H9 (cell line): Measurements from ENCODE around the gene SEL1L2. TPM values are rescaled to one million over a fixed set of nuclear protein-coding genes. Genes with fewer than 3 reads are reported as not detected.

Experiments
- DNase-seq: peaks from one replicate; pipeline ENCODE4 v3.0.0-alpha.2; 2017
- H2AFZ ChIP-seq: one replicate; pipeline ENCODE4 v1.6.1; 2013; ENCODE audit warnings: mild to moderate bottlenecking, low read length, control low read depth, moderate library complexity
- H2AK5ac ChIP-seq: 2 replicates; pipeline ENCODE4 v1.6.1; 2013; ENCODE audit warnings: low read length, control low read depth, mixed read lengths; ENCODE audit not compliant: insufficient read length
- H2BK120ac ChIP-seq: one replicate; pipeline ENCODE4 v1.6.1; 2013; ENCODE audit warnings: low read depth, mild to moderate bottlenecking, low read length, control low read depth, inconsistent platforms; ENCODE audit not compliant: poor library complexity, severe bottlenecking
- H2BK12ac ChIP-seq: 2 replicates; pipeline ENCODE4 v1.6.1; 2013; ENCODE audit warnings: low read length, control low read depth, mixed read lengths, low read depth; ENCODE audit not compliant: insufficient read length
- H2BK15ac ChIP-seq: 2 replicates; pipeline ENCODE4 v1.6.1; 2013; ENCODE audit warnings: low read depth, low read length, control low read depth
- H2BK20ac ChIP-seq: one replicate; pipeline ENCODE4 v1.6.1; 2013; ENCODE audit warnings: low read depth, mild to moderate bottlenecking, low read length, control low read depth, inconsistent platforms; ENCODE audit not compliant: poor library complexity, severe bottlenecking
- H2BK5ac ChIP-seq: 2 replicates; pipeline ENCODE4 v1.6.1; 2013; ENCODE audit warnings: low read length, control low read depth, mixed read lengths; ENCODE audit not compliant: insufficient read length
- H3K14ac ChIP-seq: 2 replicates; pipeline ENCODE4 v1.6.1; 2013; ENCODE audit warnings: low read length, control low read depth; ENCODE audit not compliant: insufficient read depth
- H3K18ac ChIP-seq: 2 replicates; pipeline ENCODE4 v1.6.1; 2013; ENCODE audit warnings: low read depth, mild to moderate bottlenecking, mixed read lengths, low read length, control low read depth; ENCODE audit not compliant: insufficient read length
- H3K23ac ChIP-seq: 2 replicates; pipeline ENCODE4 v1.6.1; 2013; ENCODE audit warnings: low read length, control low read depth, mixed read lengths, low read depth; ENCODE audit not compliant: insufficient read length
- H3K23me2 ChIP-seq: 2 replicates; pipeline ENCODE4 v1.6.1; 2013; ENCODE audit warnings: low read depth, mild to moderate bottlenecking, mixed read lengths, low read length, control low read depth; ENCODE audit not compliant: insufficient read length, poor library complexity, severe bottlenecking
- H3K27ac ChIP-seq: 2 replicates; pipeline ENCODE4 v1.5.1; 2013; ENCODE audit warnings: low read length, control low read depth, mixed read lengths, low read depth; ENCODE audit not compliant: insufficient read length
- H3K27me3 ChIP-seq: 2 replicates; pipeline ENCODE4 v1.6.1; 2013; ENCODE audit warnings: low read length, control low read depth, inconsistent platforms; ENCODE audit not compliant: insufficient read depth
- H3K4ac ChIP-seq: 2 replicates; pipeline ENCODE4 v1.6.1; 2013; ENCODE audit warnings: low read depth, mild to moderate bottlenecking, control low read depth, inconsistent platforms, low read length, moderate library complexity
- H3K4me1 ChIP-seq: 2 replicates; pipeline ENCODE4 v1.6.1; 2013; ENCODE audit warnings: low read length, control low read depth, inconsistent platforms; ENCODE audit not compliant: insufficient read depth
- H3K4me2 ChIP-seq: 2 replicates; pipeline ENCODE4 v1.6.1; 2013; ENCODE audit warnings: low read length, control low read depth, mixed read lengths; ENCODE audit not compliant: insufficient read length, insufficient read depth
- H3K56ac ChIP-seq: 2 replicates; pipeline ENCODE4 v1.6.1; 2013; ENCODE audit warnings: low read depth, mild to moderate bottlenecking, mixed read lengths, low read length, control low read depth; ENCODE audit not compliant: insufficient read length
- H3K79me1 ChIP-seq: 2 replicates; pipeline ENCODE4 v1.6.1; 2013; ENCODE audit warnings: low read depth, mild to moderate bottlenecking, moderate library complexity, low read length, control low read depth, inconsistent platforms; ENCODE audit not compliant: insufficient read depth, poor library complexity, severe bottlenecking
- H3K79me2 ChIP-seq: 2 replicates; pipeline ENCODE4 v1.6.1; 2013; ENCODE audit warnings: low read length, control low read depth, inconsistent platforms; ENCODE audit not compliant: insufficient read depth
- H3K9ac ChIP-seq: 2 replicates; pipeline ENCODE4 v1.6.1; 2013; ENCODE audit warnings: low read length, control low read depth, mixed read lengths; ENCODE audit not compliant: insufficient read length; ENCODE audit errors: extremely low read depth
- H3K9me3 ChIP-seq: one replicate; pipeline ENCODE4 v1.6.1; 2013; ENCODE audit warnings: low read depth, low read length, inconsistent platforms; ENCODE audit not compliant: control insufficient read depth
- H3T11ph ChIP-seq: one replicate; pipeline ENCODE4 v1.6.1; 2013; ENCODE audit warnings: mild to moderate bottlenecking, low read length, control low read depth, inconsistent platforms
- H4K20me1 ChIP-seq: one replicate; pipeline ENCODE4 v1.6.1; 2013; ENCODE audit not compliant: control insufficient read depth, insufficient read length, insufficient read depth
- H4K5ac ChIP-seq: 2 replicates; pipeline ENCODE4 v1.6.1; 2013; ENCODE audit warnings: low read depth, mild to moderate bottlenecking, mixed read lengths, low read length, control low read depth; ENCODE audit not compliant: insufficient read length
- H4K8ac ChIP-seq: replicated peaks from 2 replicates; pipeline ENCODE4 v1.6.1; 2013; ENCODE audit warnings: low read length, control low read depth, mixed read lengths, low read depth; ENCODE audit not compliant: insufficient read length
- H4K91ac ChIP-seq: 2 replicates; pipeline ENCODE4 v1.6.1; 2013; ENCODE audit warnings: low read depth, mild to moderate bottlenecking, moderate library complexity, mixed read lengths, low read length, control low read depth; ENCODE audit not compliant: insufficient read length
- H3K27ac Mint-ChIP-seq, 3 experiments: 2 replicates in 2 of 3; 3 replicates in 1 of 3; pipeline ENCODE4 v1.8.0; 2020 to 2021; ENCODE audit warnings: mixed read lengths in 3 of 3, mild to moderate bottlenecking in 1 of 3, moderate library complexity in 1 of 3
- H3K27me3 Mint-ChIP-seq: 2 replicates; pipeline ENCODE4 v1.8.0; 2021; ENCODE audit warnings: low read depth, mild to moderate bottlenecking, moderate library complexity, mixed read lengths
- H3K36me3 Mint-ChIP-seq, 3 experiments: 2 replicates in 2 of 3; 3 replicates in 1 of 3; pipeline ENCODE4 v1.8.0; 2020 to 2021; ENCODE audit warnings: low read depth in 3 of 3, mixed read lengths in 3 of 3; ENCODE audit not compliant: insufficient read depth in 1 of 3
- H3K4me1 Mint-ChIP-seq, 2 experiments: 2 replicates each; pipeline ENCODE4 v1.8.0; 2020; ENCODE audit warnings: mixed read lengths in 2 of 2
- H3K4me3 Mint-ChIP-seq, 2 experiments: 2 replicates in 1 of 2; 3 replicates in 1 of 2; pipeline ENCODE4 v1.8.0; 2020 to 2021; ENCODE audit warnings: mild to moderate bottlenecking in 2 of 2, mixed read lengths in 2 of 2, moderate library complexity in 1 of 2
- H3K9me3 Mint-ChIP-seq, 2 experiments: 2 replicates in 1 of 2; 3 replicates in 1 of 2; pipeline ENCODE4 v1.8.0; 2020; ENCODE audit warnings: mild to moderate bottlenecking in 2 of 2, mixed read lengths in 2 of 2, moderate library complexity in 1 of 2
- CTCF ChIP-seq: fragments of 200-600 bp; sonication (generic); conservative IDR thresholded peaks from 3 replicates; pipeline ENCODE4 v1.8.0; 2021; ENCODE audit warnings: antibody characterized with exemption, mild to moderate bottlenecking
- WGBS: extraction: QIAGEN DNeasy Blood & Tissue Kit; methylation state at CpG from one replicate; pipeline ENCODE4 v1.1.7; 2013; ENCODE audit warnings: missing lambda C conversion rate, low lambda C conversion rate, mixed read lengths; ENCODE audit not compliant: insufficient read length; ENCODE audit errors: extremely low coverage; 5-methylcytosine and 5-hydroxymethylcytosine counted together
- total RNA-seq: library from RNA; stranded (reverse); gene quantifications from 2 replicates; pipeline ENCODE4 v1.2.1, GENCODE V29; 2021

Gene SEL1L2
- total RNA-seq, 1 experiment from 2014 or later = not detected

DNA sequence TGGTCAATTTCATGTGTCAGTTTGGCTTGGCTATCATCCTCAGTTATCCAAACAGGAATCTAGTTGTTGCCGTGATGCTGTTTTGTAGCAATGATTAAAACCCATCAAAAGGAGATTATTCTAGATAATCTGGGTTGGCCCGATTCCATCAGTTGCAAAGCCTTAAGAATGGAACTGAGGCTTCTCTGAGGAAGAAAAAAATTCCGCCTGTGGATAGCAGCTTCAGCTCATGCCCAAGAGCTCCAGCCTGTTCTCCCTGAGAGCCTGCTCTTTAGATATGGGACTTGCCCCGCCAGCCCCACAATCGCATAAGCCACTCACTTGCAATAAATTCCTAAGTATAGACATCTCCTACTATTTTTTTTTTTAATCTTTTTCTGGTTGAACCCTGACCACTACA lies 61.5 kb downstream of the SEL1L2 start:
- WGBS = no CpG with 5 or more reads among the region's 5 CpGs

More for the DNA sequence above, 61.5 kb downstream of the SEL1L2 start:
- Histone ChIP-seq H3K4ac (no peak overlapping the region), H2BK12ac (no peak overlapping the region), H3K9ac (no peak overlapping the region), H4K20me1 (no peaks in the 10 kb centered on the region), H2BK15ac (no peak overlapping the region), H4K5ac (no peak overlapping the region), H3K79me2 (no peaks in the 10 kb centered on the region), H3T11ph (no peak overlapping the region), H3K23ac (no peak overlapping the region), H3K27me3 (no peaks in the 10 kb centered on the region), H4K8ac (no peak overlapping the region), H3K18ac (no peak overlapping the region), H3K56ac (no peak overlapping the region), H3K27ac (no peak overlapping the region), H3K4me2 (no peak overlapping the region), H2BK5ac (no peak overlapping the region), H3K23me2 (no peaks in the 10 kb centered on the region), H2BK120ac (no peak overlapping the region), H3K79me1 (no peaks in the 10 kb centered on the region), H3K14ac (no peak overlapping the region), H2AK5ac (no peak overlapping the region), H2BK20ac (no peak overlapping the region), H4K91ac (no peak overlapping the region), H3K9me3 (no peaks in the 10 kb centered on the region), H3K4me1 (no peaks in the 10 kb centered on the region), H2AFZ (no peak overlapping the region)
- no peaks in the 10 kb centered on the region for H3K9me3 Mint-ChIP-seq
- no peak for TF ChIP-seq CTCF
- H3K4me1 Mint-ChIP-seq = no peaks in the 10 kb centered on the region
- H3K27ac Mint-ChIP-seq = no peak overlapping the region
- no peak overlapping the region for H3K4me3 Mint-ChIP-seq
- no peaks in the 10 kb centered on the region for H3K36me3 Mint-ChIP-seq
- no peak for DNase-seq
- H3K27me3 Mint-ChIP-seq = no peaks in the 10 kb centered on the region
